Stomach (tissue), 9 donors: ENCODE measurements around the gene AUTS2. TPM values are rescaled to one million over a fixed set of nuclear protein-coding genes. Genes with fewer than 3 reads are reported as not detected.

Experiments
- DNase-seq, 2 donors: peaks; one replicate each; pipeline versions ENCODE4 v3.0.0 to v3.0.0-alpha.2; 2013 to 2019
- H3K27ac ChIP-seq, 5 donors: fragments of 200-600 bp in 4 of 5; sonication (generic) in 4 of 5; one replicate each; pipeline ENCODE4 v1.5.1; 2013 to 2019; ENCODE audit warnings: mild to moderate bottlenecking in 1 of 5, moderate library complexity in 1 of 5
- H3K27me3 ChIP-seq, 3 donors: fragments of 200-600 bp; sonication (generic); one replicate each; pipeline ENCODE4 v1.5.1; 2017 to 2019; ENCODE audit warnings: mixed run types in 1 of 3
- H3K36me3 ChIP-seq, 4 donors: fragments of 200-600 bp; sonication (generic); 1 replicate in 3 of 4; 2 replicates in 1 of 4; pipeline ENCODE4 v1.5.1; 2016 to 2019
- H3K4me1 ChIP-seq, 4 donors: fragments of 200-600 bp; sonication (generic); one replicate each; pipeline ENCODE4 v1.5.1; 2016 to 2019
- H3K4me3 ChIP-seq, 4 donors: fragments of 200-600 bp; sonication (generic) in 3 of 4; one replicate each; pipeline ENCODE4 v1.5.1; 2016 to 2019; ENCODE audit warnings: mild to moderate bottlenecking in 1 of 4
- H3K9me3 ChIP-seq, 4 donors: fragments of 200-600 bp; sonication (generic); one replicate each; pipeline ENCODE4 v1.5.1; 2016 to 2019
- EP300 ChIP-seq: sonication (generic); formaldehyde crosslinking; IDR thresholded peaks from one replicate; pipeline ENCODE4 v1.6.1; 2017; ENCODE audit warnings: antibody characterized with exemption
- POLR2A ChIP-seq, 4 donors: fragments of 450-650 bp; IDR thresholded peaks; one replicate each; pipeline ENCODE4 v1.6.1; 2016; ENCODE audit warnings: antibody characterized with exemption in 4 of 4, control low read depth in 2 of 4, mild to moderate bottlenecking in 1 of 4, moderate library complexity in 1 of 4
- POLR2AphosphoS5 ChIP-seq, 3 donors: sonication (generic); formaldehyde crosslinking; IDR thresholded peaks; one replicate each; pipeline ENCODE4 v1.6.1; 2016; ENCODE audit warnings: antibody characterized with exemption in 3 of 3
- WGBS, 5 donors: extraction: QIAGEN DNeasy Blood & Tissue Kit in 3 of 5; methylation state at CpG; one replicate each; pipeline versions ENCODE4 v1.1.5 to v1.1.7; 2013 to 2018; 5-methylcytosine and 5-hydroxymethylcytosine counted together
- intact Hi-C: fragments of 100-400 bp; cut with DNase I; formaldehyde crosslinking; loops from one replicate; pipeline ENCODE4 v1.15.1; 2023; ENCODE audit warnings: low total_unique reads
- polyA plus RNA-seq, 3 donors: library from polyadenylated mRNA; stranded (reverse); fragments of 200-250 nt; gene quantifications; one replicate each; pipeline ENCODE4 v1.2.3, GENCODE V29; 2013
- total RNA-seq, 5 donors: library from RNA; depleted of rRNA; stranded (reverse); fragments of >200 nt; gene quantifications; one replicate each; pipeline versions ENCODE4 v1.1.0 to v1.2.3, GENCODE V29; 2014 to 2016
- TF ChIP-seq, protein P1 (sequence below), 7 experiments: fragments of 450-650 bp in 4 of 7; fragments of 200-600 bp in 3 of 7; sonication (generic) in 3 of 7; IDR thresholded peaks; one replicate each; pipeline ENCODE4 v1.5.1; 2016 to 2019; ENCODE audit warnings: antibody characterized with exemption in 7 of 7, control low read depth in 2 of 7, mild to moderate bottlenecking in 1 of 7
- donor health status: healthy with polysubstance abuse.
- donor health status: Bipolar disorder and iron deficiency.
- donor health status: healthy.

The AUTS2 gene
- total and polyA plus RNA-seq, 8 donors = 3.8 to 90.3 (median 38.1) TPM

DNA sequence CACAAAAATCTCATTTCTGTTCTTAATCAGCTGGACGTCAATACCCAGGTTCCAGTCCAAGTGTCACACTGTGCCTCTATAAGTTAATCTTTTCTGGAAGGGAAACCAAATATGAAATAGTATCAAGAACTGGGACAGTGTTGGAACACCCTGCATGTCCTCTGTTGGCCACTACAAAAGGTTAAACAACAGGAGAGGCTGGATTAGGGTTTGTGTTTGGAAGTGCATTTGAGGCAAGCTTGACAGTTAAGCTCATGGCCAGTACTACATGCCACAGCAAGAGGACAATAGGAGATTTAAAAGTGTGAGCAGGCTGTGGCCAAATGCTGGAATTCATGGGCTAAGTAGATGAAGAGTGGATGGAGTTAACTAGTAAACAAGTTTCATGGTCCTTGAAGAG lies 751.5 kb downstream of the AUTS2 start:
- 36 to 58% (median 57%) methylated on average over 1 of the region's 1 CpG for WGBS, 5 donors
- TF ChIP-seq EP300 (no peak), POLR2A (IDR thresholded peaks at IDR 0.05) (no peak), POLR2AphosphoS5 (IDR thresholded peaks at IDR 0.05) (no peak)
- TF ChIP-seq, protein P1, sequence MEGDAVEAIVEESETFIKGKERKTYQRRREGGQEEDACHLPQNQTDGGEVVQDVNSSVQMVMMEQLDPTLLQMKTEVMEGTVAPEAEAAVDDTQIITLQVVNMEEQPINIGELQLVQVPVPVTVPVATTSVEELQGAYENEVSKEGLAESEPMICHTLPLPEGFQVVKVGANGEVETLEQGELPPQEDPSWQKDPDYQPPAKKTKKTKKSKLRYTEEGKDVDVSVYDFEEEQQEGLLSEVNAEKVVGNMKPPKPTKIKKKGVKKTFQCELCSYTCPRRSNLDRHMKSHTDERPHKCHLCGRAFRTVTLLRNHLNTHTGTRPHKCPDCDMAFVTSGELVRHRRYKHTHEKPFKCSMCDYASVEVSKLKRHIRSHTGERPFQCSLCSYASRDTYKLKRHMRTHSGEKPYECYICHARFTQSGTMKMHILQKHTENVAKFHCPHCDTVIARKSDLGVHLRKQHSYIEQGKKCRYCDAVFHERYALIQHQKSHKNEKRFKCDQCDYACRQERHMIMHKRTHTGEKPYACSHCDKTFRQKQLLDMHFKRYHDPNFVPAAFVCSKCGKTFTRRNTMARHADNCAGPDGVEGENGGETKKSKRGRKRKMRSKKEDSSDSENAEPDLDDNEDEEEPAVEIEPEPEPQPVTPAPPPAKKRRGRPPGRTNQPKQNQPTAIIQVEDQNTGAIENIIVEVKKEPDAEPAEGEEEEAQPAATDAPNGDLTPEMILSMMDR (IDR thresholded peaks at IDR 0.05) = no peak
- no peaks in the 10 kb centered on the region for H3K36me3 ChIP-seq
- no peak overlapping the region for H3K4me3 ChIP-seq
- H3K27me3 ChIP-seq = no peaks in the 10 kb centered on the region
- intact Hi-C loops = no loop called here
- H3K9me3 ChIP-seq = no peaks in the 10 kb centered on the region
- peaks cover 0 to 15% (median 0%) of the 10 kb centered on the region in 4 donors for H3K4me1 ChIP-seq
- DNase-seq = no peak
- no peak overlapping the region for H3K27ac ChIP-seq

DNA sequence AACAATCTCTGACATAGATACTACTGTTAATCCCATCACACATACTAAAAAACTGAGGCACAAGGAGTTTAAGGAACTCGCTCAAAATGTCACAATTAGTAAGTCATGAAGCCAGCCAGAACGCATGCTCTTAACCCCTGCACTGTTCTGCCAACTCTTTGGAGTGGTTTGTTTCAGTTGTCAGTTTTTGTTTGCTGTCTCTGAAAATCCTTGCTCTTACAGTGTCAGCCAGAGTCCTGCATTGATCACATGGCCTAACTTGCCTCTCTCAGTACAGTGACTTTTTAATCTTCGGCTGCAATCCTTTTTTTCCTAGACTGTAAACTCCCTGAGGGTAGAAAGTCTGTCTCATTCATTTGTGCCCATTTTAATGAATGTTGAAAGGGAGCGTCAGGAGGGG lies 753.8 kb downstream of the AUTS2 start:
- no peak for TF ChIP-seq EP300
- no peak for TF ChIP-seq POLR2A (IDR thresholded peaks at IDR 0.05)
- TF ChIP-seq, protein P1 (IDR thresholded peaks at IDR 0.05) = no peak
- no peak for TF ChIP-seq POLR2AphosphoS5 (IDR thresholded peaks at IDR 0.05)
- intact Hi-C loops = no loop called here

DNA sequence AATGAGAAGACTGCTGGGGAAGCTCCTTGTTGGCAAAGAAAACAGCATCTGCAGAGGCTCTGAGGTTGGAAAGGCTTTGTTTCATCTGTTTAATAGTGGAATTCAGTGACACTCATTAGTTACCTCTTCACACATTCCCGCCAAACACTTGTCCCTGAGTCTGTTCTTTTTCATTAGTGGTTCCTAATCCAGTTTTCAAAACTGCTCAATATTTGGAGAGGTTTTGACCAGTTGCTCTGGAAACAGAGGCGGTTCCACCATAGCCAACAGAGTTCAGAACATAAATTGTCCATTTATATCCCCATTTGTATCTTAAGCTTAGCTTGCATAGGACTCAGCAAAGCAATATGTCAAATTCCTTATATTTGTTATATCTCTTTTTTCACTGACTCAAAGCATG lies 754.6 kb downstream of the AUTS2 start:
- H3K4me1 ChIP-seq = peaks cover 0 to 26% (median 0%) of the 10 kb centered on the region in 4 donors
- no peak overlapping the region for H3K27ac ChIP-seq
- intact Hi-C loops = no loop called here
- no peak for TF ChIP-seq POLR2A (IDR thresholded peaks at IDR 0.05)
- TF ChIP-seq, protein P1 (IDR thresholded peaks at IDR 0.05) = no peak
- TF ChIP-seq POLR2AphosphoS5 (IDR thresholded peaks at IDR 0.05) = no peak
- H3K9me3 ChIP-seq = no peaks in the 10 kb centered on the region
- no peaks in the 10 kb centered on the region for H3K27me3 ChIP-seq
- peak in 1 of 2 donors; percentile 59 for DNase-seq
- H3K36me3 ChIP-seq = no peaks in the 10 kb centered on the region
- WGBS, 5 donors = 72 to 94% (median 86%) methylated on average over 2 of the region's 2 CpGs
- H3K4me3 ChIP-seq = no peak overlapping the region

More for the DNA sequence above, 753.8 kb downstream of the AUTS2 start:
- H3K27me3 ChIP-seq = no peaks in the 10 kb centered on the region
- H3K4me1 ChIP-seq = peaks cover 0 to 26% (median 0%) of the 10 kb centered on the region in 4 donors
- no peaks in the 10 kb centered on the region for H3K36me3 ChIP-seq
- H3K4me3 ChIP-seq = no peak overlapping the region
- peak in 1 of 2 donors; percentile 30 for DNase-seq
- H3K9me3 ChIP-seq = no peaks in the 10 kb centered on the region
- 78 to 88% (median 85%) methylated on average over 4 of the region's 4 CpGs for WGBS, 5 donors
- H3K27ac ChIP-seq = no peak overlapping the region

DNA sequence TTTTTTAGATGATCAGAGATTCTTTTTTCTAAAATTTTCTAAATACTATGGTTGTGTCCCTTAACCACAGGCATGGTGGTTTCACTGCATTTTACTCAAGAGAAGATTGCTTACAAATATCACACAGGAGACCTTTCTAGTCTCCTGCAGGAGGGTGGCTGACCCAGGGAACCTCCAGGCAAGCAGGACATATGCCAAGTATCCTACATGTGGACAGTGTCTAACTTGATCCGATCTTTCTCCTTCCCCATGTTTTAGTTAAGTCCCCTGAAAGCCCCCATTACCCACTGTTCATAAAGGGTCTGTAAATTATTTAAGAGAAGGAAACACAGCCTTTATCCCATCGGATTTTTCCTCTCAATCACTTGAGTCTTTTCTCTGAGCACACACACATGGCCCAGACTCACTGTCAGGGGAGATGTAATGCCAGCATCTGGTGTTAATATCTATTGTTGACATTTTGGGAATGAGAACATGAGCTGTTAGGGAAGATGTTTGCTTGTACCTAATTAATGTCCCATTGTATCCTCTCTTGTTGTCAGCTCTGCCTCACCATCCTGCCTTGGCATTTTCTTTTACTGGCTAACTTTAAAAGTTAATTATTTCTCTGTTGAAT lies 755.2 kb downstream of the AUTS2 start:
- Histone ChIP-seq H3K36me3 (no peaks in the 10 kb centered on the region), H3K27ac (no peak overlapping the region), H3K9me3 (no peaks in the 10 kb centered on the region), H3K4me3 (no peak overlapping the region), H3K27me3 (no peaks in the 10 kb centered on the region), H3K4me1 (peaks cover 0 to 26% (median 0%) of the 10 kb centered on the region in 4 donors)
- intact Hi-C loops = no loop called here
- 51 to 87% (median 72%) methylated on average over 2 of the region's 2 CpGs for WGBS, 5 donors
- no peak for DNase-seq
- no peak for TF ChIP-seq POLR2AphosphoS5 (IDR thresholded peaks at IDR 0.05)
- no peak for TF ChIP-seq POLR2A (IDR thresholded peaks at IDR 0.05)
- TF ChIP-seq EP300 = no peak
- TF ChIP-seq, protein P1 (IDR thresholded peaks at IDR 0.05) = no peak
